HepG2 (cell line): ENCODE data around the gene TMED6. TPM values are rescaled to one million over a fixed set of nuclear protein-coding genes. Genes with fewer than 3 reads are reported as not detected.

Experiments
- ATAC-seq: fragments of 200-7000 bp; cut with Tn5 transposase; 3 replicates; pipeline ENCODE4 v1.9.1; 2020; ENCODE audit warnings: mild to moderate bottlenecking, moderate library complexity
- BruUV-seq: library from RNA; stranded (reverse); fragments of 400-500 nt; replicated peaks from 2 replicates; lab custom pipeline; 2021; lab: Mats Ljungman, UMichigan
- CTCF ChIA-PET: fragments of 300-600 bp; formaldehyde crosslinking; extraction: SDS; loops from one replicate; lab custom pipeline; 2021; ENCODE audit warnings: low total read pairs, inconsistent platforms, low intra/inter-chr PET ratio; lab: Yijun Ruan, JAX
- POLR2A ChIA-PET: fragments of 350-600 bp; sonication (Branson Sonifier 250); formaldehyde crosslinking; loops from one replicate; lab custom pipeline; 2020; ENCODE audit warnings: antibody characterized with exemption, inconsistent platforms; lab: Yijun Ruan, JAX
- DNase-seq: peaks from one replicate; pipeline ENCODE4 v3.0.0-alpha.2; 2015; ENCODE audit warnings: low spot score
- FAIRE-seq: peaks from 3 replicates; lab custom pipeline; 2011; peaks lifted over from hg19 to GRCh38; lab: Jason Lieb, UNC
- H2AFZ ChIP-seq: one replicate; pipeline ENCODE4 v1.6.1; 2011; ENCODE audit warnings: low read length, inconsistent platforms
- H3K27ac ChIP-seq: fragments of 300-600 bp; 3 replicates; pipeline ENCODE4 v1.8.0; 2011; ENCODE audit warnings: mixed run types, mild to moderate bottlenecking, mixed read lengths, low read length, inconsistent platforms; ENCODE audit not compliant: insufficient read depth; ENCODE audit errors: extremely low read length
- H3K27me3 ChIP-seq, 2 experiments: fragments of 200-600 bp in 1 of 2; 2 replicates in 1 of 2; 3 replicates in 1 of 2; pipeline versions ENCODE4 v1.6.0 to v1.8.0; 2011; ENCODE audit warnings: low read length in 2 of 2, mild to moderate bottlenecking in 2 of 2, moderate library complexity in 2 of 2, inconsistent platforms in 1 of 2; ENCODE audit not compliant: insufficient read depth in 2 of 2, control insufficient read depth in 1 of 2
- H3K36me3 ChIP-seq, 2 experiments: fragments of 200-600 bp in 1 of 2; replicated peaks in 1 of 2; 2 replicates in 1 of 2; 3 replicates in 1 of 2; pipeline versions ENCODE4 v1.5.1 to v1.8.0; 2011; ENCODE audit warnings: low read length in 2 of 2, inconsistent platforms in 1 of 2; ENCODE audit not compliant: insufficient read depth in 2 of 2, control insufficient read depth in 1 of 2
- H3K4me1 ChIP-seq: 2 replicates; pipeline ENCODE4 v1.5.1; 2012; ENCODE audit warnings: low read length, inconsistent platforms; ENCODE audit not compliant: insufficient read depth
- H3K4me2 ChIP-seq: 2 replicates; pipeline ENCODE4 v1.6.0; 2011; ENCODE audit warnings: low read depth, low read length, inconsistent platforms
- H3K4me3 ChIP-seq, 3 experiments: fragments of 200-600 bp in 1 of 3; sonication (generic), shearing (Covaris generic) in 1 of 3; replicated peaks in 1 of 3; 2 replicates each; pipeline ENCODE4 v1.5.1; 2011 to 2016; ENCODE audit warnings: low read length in 3 of 3, inconsistent platforms in 2 of 3, low read depth in 2 of 3, mild to moderate bottlenecking in 2 of 3, control low read depth in 1 of 3, mixed read lengths in 1 of 3; ENCODE audit not compliant: insufficient read depth in 1 of 3
- H3K79me2 ChIP-seq: one replicate; pipeline ENCODE4 v1.6.1; 2011; ENCODE audit warnings: low read length, inconsistent platforms; ENCODE audit not compliant: insufficient read depth
- H3K9ac ChIP-seq: 2 replicates; pipeline ENCODE4 v1.6.0; 2011; ENCODE audit warnings: mild to moderate bottlenecking, low read depth, low read length, inconsistent platforms; ENCODE audit not compliant: insufficient read depth
- H3K9me3 ChIP-seq: 2 replicates; pipeline ENCODE4 v1.5.1; 2012; ENCODE audit warnings: mild to moderate bottlenecking, low read length
- H4K20me1 ChIP-seq: 2 replicates; pipeline ENCODE4 v1.6.0; 2011; ENCODE audit warnings: inconsistent platforms, mild to moderate bottlenecking, low read length, moderate library complexity; ENCODE audit not compliant: insufficient read depth
- ATF1 ChIP-seq: IDR thresholded peaks from 2 replicates; pipeline ENCODE4 v1.6.1; 2016; ENCODE audit warnings: mild to moderate bottlenecking, control low read depth
- NCOA1 ChIP-seq: sonication (generic); formaldehyde crosslinking; IDR thresholded peaks from 2 replicates; pipeline ENCODE4 v1.9.0; 2021; ENCODE audit warnings: missing genetic modification reagents
- POLR2A ChIP-seq, 2 experiments: IDR thresholded peaks; 2 replicates each; pipeline ENCODE4 v1.6.1; 2011; ENCODE audit warnings: low read depth in 2 of 2, low read length in 2 of 2, mild to moderate bottlenecking in 1 of 2, moderate library complexity in 1 of 2; ENCODE audit not compliant: insufficient read depth in 1 of 2
- POLR2G ChIP-seq: fragments of 200-400 bp; formaldehyde crosslinking; IDR thresholded peaks from 2 replicates; pipeline ENCODE4 v1.6.1; 2018; ENCODE audit warnings: mild to moderate bottlenecking, low read depth, low read length, moderate library complexity
- REST ChIP-seq, 2 experiments: IDR thresholded peaks; 2 replicates each; pipeline ENCODE4 v1.6.1; 2011 to 2012; ENCODE audit warnings: low read length in 2 of 2, borderline replicate concordance in 1 of 2, low read depth in 1 of 2, mild to moderate bottlenecking in 1 of 2, moderate library complexity in 1 of 2
- ZNF431 ChIP-seq: sonication (generic); formaldehyde crosslinking; IDR thresholded peaks from 2 replicates; pipeline ENCODE4 v1.9.0; 2022; ENCODE audit warnings: missing genetic modification reagents, low read depth, mild to moderate bottlenecking, borderline replicate concordance
- ZNF761 ChIP-seq: sonication (generic); formaldehyde crosslinking; conservative IDR thresholded peaks from 2 replicates; pipeline ENCODE4 v1.4.0; 2020; ENCODE audit warnings: mild to moderate bottlenecking, missing genetic modification reagents
- WGBS: methylation state at CpG from one replicate; pipeline ENCODE4 v1.1.6; 2017; ENCODE audit warnings: low lambda C conversion rate; 5-methylcytosine and 5-hydroxymethylcytosine counted together
- in situ Hi-C: cut with HindIII; loops from 2 replicates; pipeline ENCODE4 v1.10.0; 2017; ENCODE audit warnings: low pct_unique_long_range_greater_than_20kb; ENCODE audit not compliant: extremely low pct_ligation_motif_present
- intact Hi-C: fragments of 100-400 bp; cut with micrococcal nuclease; formaldehyde crosslinking; loops from one replicate; pipeline ENCODE4 v1.10.0; 2022; ENCODE audit not compliant: unreplicated experiment
- polyA plus RNA-seq, 8 experiments: library from polyadenylated mRNA; depleted of rRNA in 3 of 8; stranded (reverse) in 7 of 8; unstranded in 1 of 8; fragments of >200 nt; fragmentation: Illumina TruSeq in 4 of 8; extraction: Trizol in 4 of 8; gene quantifications; 2 replicates each; pipeline versions ENCODE4 v1.2.1 to v1.2.3, GENCODE V29; 2011 to 2016; ENCODE audit warnings: low read depth in 4 of 8, missing spikeins in 1 of 8, mixed read lengths in 1 of 8; ENCODE audit not compliant: insufficient read depth in 1 of 8
- total RNA-seq, 5 experiments: library from RNA; depleted of rRNA; stranded (reverse); fragments of >200 nt; fragmentation: Illumina TruSeq; extraction: Trizol; gene quantifications; 2 replicates each; pipeline ENCODE4 v1.2.3, GENCODE V29; 2016; ENCODE audit warnings: low read depth in 1 of 5
- TF ChIP-seq, protein P1 (sequence below): sonication (generic); IDR thresholded peaks from 2 replicates; pipeline ENCODE4 v1.6.1; 2016; ENCODE audit warnings: low read depth, borderline replicate concordance

Gene TMED6
- total and polyA plus RNA-seq, 2 of the 13 experiments (the other 11 are each of a cell fraction or from before 2014, with no cell fraction given), result 9.8 to 14.4 TPM

DNA sequence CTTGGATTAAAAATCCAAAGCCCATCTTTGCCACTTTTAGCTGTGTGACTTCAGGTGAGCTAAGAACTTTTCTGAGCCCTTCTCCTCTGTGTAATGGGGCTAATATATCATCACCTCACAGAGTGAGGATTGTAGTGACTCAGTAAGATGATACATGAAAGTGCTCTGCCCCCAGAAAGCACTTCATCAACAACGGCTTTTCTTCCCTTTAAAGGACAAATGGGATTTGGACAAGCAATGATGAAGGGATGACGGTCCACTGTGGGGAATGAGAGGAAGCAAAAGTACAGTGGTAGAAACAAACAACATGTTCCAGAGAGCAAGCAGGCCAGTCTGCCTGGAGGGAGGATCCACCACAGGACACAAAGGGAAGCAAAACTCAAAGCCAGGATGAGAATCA, 14.3 kb upstream of the TMED6 start:
- whole genome bisulfite sequencing, result 94% methylated on average over 2 of the region's 2 CpGs
- H3K9me3 ChIP-seq, result no peaks in the 10 kb centered on the region
- POLR2A ChIA-PET, result no interaction called here
- TF ChIP-seq ZNF431 (CRISPR knock-in tag), result no peak
- TF ChIP-seq ATF1, result no peak
- no peak for TF ChIP-seq NCOA1 (CRISPR knock-in tag)
- no peak for TF ChIP-seq ZNF761 (CRISPR knock-in tag)
- TF ChIP-seq, protein P1, sequence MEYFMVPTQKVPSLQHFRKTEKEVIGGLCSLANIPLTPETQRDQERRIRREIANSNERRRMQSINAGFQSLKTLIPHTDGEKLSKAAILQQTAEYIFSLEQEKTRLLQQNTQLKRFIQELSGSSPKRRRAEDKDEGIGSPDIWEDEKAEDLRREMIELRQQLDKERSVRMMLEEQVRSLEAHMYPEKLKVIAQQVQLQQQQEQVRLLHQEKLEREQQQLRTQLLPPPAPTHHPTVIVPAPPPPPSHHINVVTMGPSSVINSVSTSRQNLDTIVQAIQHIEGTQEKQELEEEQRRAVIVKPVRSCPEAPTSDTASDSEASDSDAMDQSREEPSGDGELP, result no peak
- TF ChIP-seq, all 625 proteins: peak for 0
- Histone ChIP-seq H4K20me1 (no peaks in the 10 kb centered on the region), H3K36me3 (peaks cover 33 to 56% of the 10 kb centered on the region in 2 experiments), H3K4me3 (no peak overlapping the region), H3K27me3 (no peaks in the 10 kb centered on the region), H3K27ac (no peak overlapping the region), H3K79me2 (no peaks in the 10 kb centered on the region), H3K9ac (no peak overlapping the region), H3K4me2 (no peak overlapping the region), H3K4me1 (peaks cover 16% of the 10 kb centered on the region), H2AFZ (no peak overlapping the region)
- no TSS peak for BruUV-seq
- in situ Hi-C loops (no loop called here), intact Hi-C loops (no loop called here)
- FAIRE-seq, result no peak
- CTCF ChIA-PET, result no interaction called here
- ATAC-seq, result no peak
- DNase-seq, result no peak

GRCh38 chr16:69364088-69364487, 12.5 kb upstream of the TMED6 start:
- FAIRE-seq (no peak), ATAC-seq (no peak), DNase-seq (no peak)
- H2AFZ ChIP-seq, result no peak overlapping the region
- POLR2A ChIA-PET, result interaction anchor here (1.0 kb wide), 1 partner anchor 33 kb away, joined by 3 read pairs; no protein-coding TSS in a partner anchor
- no peak overlapping the region for H3K4me2 ChIP-seq
- intact Hi-C loops, result no loop called here
- H3K9ac ChIP-seq, result no peak overlapping the region
- H3K9me3 ChIP-seq, result no peaks in the 10 kb centered on the region
- H3K27me3 ChIP-seq, result no peaks in the 10 kb centered on the region
- in situ Hi-C loops, result no loop called here
- CTCF ChIA-PET, result no interaction called here
- WGBS, result 95% methylated on average over 2 of the region's 2 CpGs
- H4K20me1 ChIP-seq, result no peaks in the 10 kb centered on the region
- no peaks in the 10 kb centered on the region for H3K79me2 ChIP-seq
- H3K4me3 ChIP-seq, result no peak overlapping the region
- H3K27ac ChIP-seq, result no peak overlapping the region
- H3K36me3 ChIP-seq, result peaks cover 25 to 40% of the 10 kb centered on the region in 2 experiments
- H3K4me1 ChIP-seq, result peaks cover 16% of the 10 kb centered on the region
- TF ChIP-seq POLR2G, result 0 out of 2 replicates have a peak, but pooled peaks have one; percentile 52
- no peak for TF ChIP-seq REST (IDR thresholded peaks at IDR 0.05; ENCODE audit: borderline replicate concordance in 1 of 2, low read depth in 1 of 2, low read length in 2 of 2)
- peak in 1 of 2 experiments; percentile 11; a peak in 1 of 4 replicates for TF ChIP-seq POLR2A (IDR thresholded peaks at IDR 0.05; ENCODE audit: insufficient read depth in 1 of 2, low read depth in 2 of 2, low read length in 2 of 2)
- BruUV-seq, result no TSS peak
